ENCODE results near the gene EML6. TPM values are rescaled to one million over a fixed set of nuclear protein-coding genes. Genes with fewer than 3 reads are reported as not detected.

The EML6 gene
- total RNA-seq, 1 donor from 2014 or later: 10.4 TPM

DNA sequence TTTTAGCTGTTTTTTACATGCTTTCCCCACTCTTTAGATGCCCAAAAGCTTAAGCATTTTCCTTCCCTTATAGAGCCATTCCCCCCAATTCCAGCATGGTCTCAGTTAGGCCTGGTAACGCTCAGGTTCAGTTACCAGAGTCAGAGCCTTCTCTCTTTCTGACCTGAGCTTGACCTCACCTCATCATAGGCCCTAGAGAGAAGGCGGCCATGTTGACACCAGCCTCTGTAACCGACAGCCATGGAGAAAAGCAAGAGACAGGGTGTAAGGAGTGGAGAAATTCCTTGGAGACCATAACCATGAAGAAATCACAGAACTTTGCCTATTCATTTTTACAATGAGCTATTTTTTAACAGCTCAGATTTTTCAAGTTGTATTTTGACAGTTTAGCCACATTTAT, 227.3 kb downstream of the EML6 start:
- no peaks in the 10 kb centered on the region for H3K9me3 ChIP-seq (ENCODE audit: control insufficient read depth in 3 of 3, low read length in 3 of 3)
- H3K9ac ChIP-seq (ENCODE audit: low read depth in 1 of 3, low read length in 3 of 3): no peak overlapping the region
- peaks cover 14 to 23% (median 21%) of the 10 kb centered on the region in 3 donors for H3K4me1 ChIP-seq (ENCODE audit: control insufficient read depth in 3 of 3, insufficient read depth in 3 of 3, low read length in 3 of 3)
- no peak overlapping the region for H3K4me3 ChIP-seq (ENCODE audit: low read length in 3 of 3)
- no peak overlapping the region for H3K27ac ChIP-seq (ENCODE audit: low read depth, low read length)
- H3K36me3 ChIP-seq (ENCODE audit: control insufficient read depth in 3 of 3, insufficient read depth in 3 of 3, low read length in 3 of 3): no peaks in the 10 kb centered on the region
- no peaks in the 10 kb centered on the region for H3K27me3 ChIP-seq (ENCODE audit: control insufficient read depth in 3 of 3, insufficient read depth in 3 of 3, low read length in 3 of 3)

DNA sequence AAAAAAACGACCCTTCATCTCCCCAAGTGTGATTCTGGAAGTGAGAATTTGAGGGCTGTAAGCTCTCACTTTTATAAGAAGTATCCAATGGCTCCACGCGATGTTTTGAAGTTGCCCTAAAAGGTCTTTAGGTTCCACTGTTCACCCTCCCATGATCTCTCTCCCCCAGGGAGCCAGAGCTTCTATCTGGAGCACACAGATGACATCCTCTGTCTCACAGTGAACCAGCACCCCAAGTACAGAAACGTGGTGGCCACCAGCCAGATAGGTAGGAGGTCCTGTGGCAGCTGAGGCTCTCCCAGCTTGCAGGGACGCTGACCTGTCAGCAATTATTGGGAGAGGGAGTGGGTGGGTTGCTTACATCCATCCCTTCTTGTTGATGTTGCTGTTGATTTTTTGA, 229.0 kb downstream of the EML6 start:
- H3K4me1 ChIP-seq (ENCODE audit: control insufficient read depth in 3 of 3, insufficient read depth in 3 of 3, low read length in 3 of 3): peaks cover 2 to 10% (median 7%) of the 10 kb centered on the region in 3 donors
- H3K36me3 ChIP-seq (ENCODE audit: control insufficient read depth in 3 of 3, insufficient read depth in 3 of 3, low read length in 3 of 3): no peaks in the 10 kb centered on the region
- no peak overlapping the region for H3K9ac ChIP-seq (ENCODE audit: low read depth in 1 of 3, low read length in 3 of 3)
- no peaks in the 10 kb centered on the region for H3K27me3 ChIP-seq (ENCODE audit: control insufficient read depth in 3 of 3, insufficient read depth in 3 of 3, low read length in 3 of 3)
- H3K27ac ChIP-seq (ENCODE audit: low read depth, low read length): no peak overlapping the region
- H3K4me3 ChIP-seq (ENCODE audit: low read length in 3 of 3): no peak overlapping the region
- no peaks in the 10 kb centered on the region for H3K9me3 ChIP-seq (ENCODE audit: control insufficient read depth in 3 of 3, low read length in 3 of 3)

DNA sequence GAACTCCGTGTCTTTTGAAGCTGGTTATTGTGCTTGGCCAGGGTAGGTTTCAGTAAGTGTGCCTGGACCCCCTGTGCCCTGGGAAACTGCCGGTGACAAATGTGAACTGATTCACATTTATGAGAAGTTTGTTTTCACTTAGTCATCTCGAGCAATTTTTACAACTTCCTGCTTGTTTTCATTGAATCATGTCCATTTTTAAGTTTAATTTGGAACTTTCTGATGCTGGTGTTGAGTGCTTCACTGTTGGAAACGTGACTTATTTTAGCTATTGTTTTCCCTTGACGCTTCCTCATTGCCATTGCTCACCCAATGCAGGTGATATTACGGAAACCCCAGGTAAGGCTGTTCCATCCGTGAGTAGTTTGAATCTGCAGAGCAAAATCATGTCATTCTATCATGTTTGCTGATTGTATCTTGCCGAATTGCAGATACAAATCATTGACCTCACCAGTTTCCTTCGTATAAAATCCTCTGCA, 229.6 kb downstream of the EML6 start:
- no peak overlapping the region for H3K4me3 ChIP-seq (ENCODE audit: low read length in 3 of 3)
- no peak overlapping the region for H3K9ac ChIP-seq (ENCODE audit: low read depth in 1 of 3, low read length in 3 of 3)
- peaks cover 2 to 6% (median 4%) of the 10 kb centered on the region in 3 donors for H3K4me1 ChIP-seq (ENCODE audit: control insufficient read depth in 3 of 3, insufficient read depth in 3 of 3, low read length in 3 of 3)
- no peaks in the 10 kb centered on the region for H3K9me3 ChIP-seq (ENCODE audit: control insufficient read depth in 3 of 3, low read length in 3 of 3)
- no peaks in the 10 kb centered on the region for H3K27me3 ChIP-seq (ENCODE audit: control insufficient read depth in 3 of 3, insufficient read depth in 3 of 3, low read length in 3 of 3)
- H3K27ac ChIP-seq (ENCODE audit: low read depth, low read length): no peak overlapping the region
- H3K36me3 ChIP-seq (ENCODE audit: control insufficient read depth in 3 of 3, insufficient read depth in 3 of 3, low read length in 3 of 3): no peaks in the 10 kb centered on the region

DNA sequence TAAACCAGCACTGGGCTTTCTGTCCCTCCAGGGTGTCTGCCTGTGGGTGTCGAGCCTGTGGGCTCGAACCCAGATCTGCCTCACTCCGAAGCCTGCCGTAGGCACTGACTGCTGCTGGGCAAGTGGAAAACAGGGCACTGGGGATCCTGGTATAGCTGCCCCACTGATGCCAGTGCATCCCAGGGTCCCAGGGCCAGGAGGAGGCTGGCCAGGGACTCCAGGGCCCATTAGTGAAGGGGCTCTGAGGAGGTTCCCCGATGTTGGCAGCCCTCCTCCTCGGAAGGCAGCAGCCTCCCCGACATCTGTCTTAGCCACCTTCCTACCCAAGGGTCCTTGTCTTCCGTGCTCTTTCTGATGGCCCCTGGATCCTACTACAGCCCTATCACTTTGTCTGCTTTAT, 230.7 kb downstream of the EML6 start:
- H3K4me3 ChIP-seq (ENCODE audit: low read length in 3 of 3): no peak overlapping the region
- no peaks in the 10 kb centered on the region for H3K9me3 ChIP-seq (ENCODE audit: control insufficient read depth in 3 of 3, low read length in 3 of 3)
- H3K27me3 ChIP-seq (ENCODE audit: control insufficient read depth in 3 of 3, insufficient read depth in 3 of 3, low read length in 3 of 3): no peaks in the 10 kb centered on the region

DNA sequence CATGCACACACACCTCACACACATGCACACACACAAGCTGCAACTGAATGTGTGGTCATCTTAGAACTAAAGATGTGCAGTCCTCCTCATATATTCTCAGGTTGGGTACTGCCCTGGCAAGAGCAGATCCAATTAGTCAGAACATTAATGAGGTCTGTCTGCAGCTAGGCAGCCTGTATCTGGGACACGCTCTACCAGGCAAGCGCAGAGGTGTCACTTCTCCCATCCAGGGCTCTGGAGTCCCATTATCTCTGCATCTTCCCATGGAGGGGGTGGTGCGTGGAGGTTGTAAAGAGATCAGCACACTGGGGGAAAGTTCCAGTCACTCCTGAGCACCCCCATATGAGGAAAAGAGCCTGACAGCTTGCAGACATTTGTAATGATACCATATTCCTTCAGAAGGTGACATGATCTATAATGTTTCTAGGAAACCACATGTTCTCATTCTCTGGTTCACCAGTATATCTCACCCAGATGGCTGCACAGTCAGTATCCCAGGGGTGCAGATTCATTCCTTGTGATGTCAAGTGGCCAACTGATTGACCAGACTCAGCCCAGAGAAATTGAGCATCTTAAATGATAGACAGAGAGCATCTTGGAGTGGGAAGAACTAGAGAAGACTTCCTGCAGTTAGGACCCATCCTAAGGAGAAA, 231.4 kb downstream of the EML6 start:
- no peaks in the 10 kb centered on the region for H3K9me3 ChIP-seq (ENCODE audit: control insufficient read depth in 3 of 3, low read length in 3 of 3)
- H3K27me3 ChIP-seq (ENCODE audit: control insufficient read depth in 3 of 3, insufficient read depth in 3 of 3, low read length in 3 of 3): no peaks in the 10 kb centered on the region
- H3K4me3 ChIP-seq (ENCODE audit: low read length in 3 of 3): no peak overlapping the region
- H3K4me1 ChIP-seq (ENCODE audit: control insufficient read depth in 3 of 3, insufficient read depth in 3 of 3, low read length in 3 of 3): peaks cover 2 to 6% (median 4%) of the 10 kb centered on the region in 3 donors
- H3K9ac ChIP-seq (ENCODE audit: low read depth in 1 of 3, low read length in 3 of 3): no peak overlapping the region
- H3K27ac ChIP-seq (ENCODE audit: low read depth, low read length): no peak overlapping the region
- no peaks in the 10 kb centered on the region for H3K36me3 ChIP-seq (ENCODE audit: control insufficient read depth in 3 of 3, insufficient read depth in 3 of 3, low read length in 3 of 3)

More for the DNA sequence above, 230.7 kb downstream of the EML6 start:
- H3K9ac ChIP-seq (ENCODE audit: low read depth in 1 of 3, low read length in 3 of 3): no peak overlapping the region
- peaks cover 2 to 6% (median 4%) of the 10 kb centered on the region in 3 donors for H3K4me1 ChIP-seq (ENCODE audit: control insufficient read depth in 3 of 3, insufficient read depth in 3 of 3, low read length in 3 of 3)
- no peaks in the 10 kb centered on the region for H3K36me3 ChIP-seq (ENCODE audit: control insufficient read depth in 3 of 3, insufficient read depth in 3 of 3, low read length in 3 of 3)
- H3K27ac ChIP-seq (ENCODE audit: low read depth, low read length): no peak overlapping the region

DNA sequence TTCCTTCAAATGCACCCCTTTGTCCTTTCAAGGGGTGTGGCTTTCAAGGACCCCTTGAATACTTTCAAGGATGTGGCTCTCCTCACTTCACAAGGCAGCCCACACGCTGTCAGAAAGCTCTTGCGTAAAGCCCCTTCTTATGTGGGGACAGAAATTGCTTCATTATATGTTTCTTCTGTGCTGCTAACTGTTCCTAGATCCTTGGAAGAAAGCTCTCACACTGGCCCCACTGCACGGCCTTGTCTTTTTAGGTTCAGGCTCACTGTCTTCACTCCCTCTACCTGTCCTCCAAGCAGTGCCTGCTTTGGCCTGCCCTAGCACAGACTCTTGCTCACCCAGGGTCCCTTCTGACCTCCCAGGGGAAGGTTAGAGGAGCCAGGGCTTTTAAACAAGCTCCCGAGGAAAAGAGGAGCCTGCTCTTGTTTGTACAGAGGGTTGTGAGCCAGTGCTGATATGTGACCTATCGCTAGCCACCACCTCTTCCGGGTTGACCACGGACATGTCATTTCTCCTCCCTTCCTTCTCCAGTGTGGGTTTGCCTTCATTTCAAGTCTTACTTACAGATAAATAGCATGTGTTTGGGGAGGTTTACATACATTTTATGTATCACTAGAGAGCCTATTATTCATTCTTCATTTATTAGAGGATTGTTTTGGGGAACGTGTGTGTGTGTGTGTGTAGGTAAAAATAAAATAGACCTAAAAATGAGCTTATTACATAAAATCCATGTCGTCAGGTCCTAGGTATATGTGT, 232.1 kb downstream of the EML6 start:
- Histone ChIP-seq H3K9me3 (ENCODE audit: control insufficient read depth in 3 of 3, low read length in 3 of 3) (no peaks in the 10 kb centered on the region), H3K27ac (ENCODE audit: low read depth, low read length) (no peak overlapping the region), H3K27me3 (ENCODE audit: control insufficient read depth in 3 of 3, insufficient read depth in 3 of 3, low read length in 3 of 3) (no peaks in the 10 kb centered on the region), H3K4me3 (ENCODE audit: low read length in 3 of 3) (no peak overlapping the region), H3K4me1 (ENCODE audit: control insufficient read depth in 3 of 3, insufficient read depth in 3 of 3, low read length in 3 of 3) (peaks cover 2 to 6% (median 4%) of the 10 kb centered on the region in 3 donors), H3K9ac (ENCODE audit: low read depth in 1 of 3, low read length in 3 of 3) (no peak overlapping the region), H3K36me3 (ENCODE audit: control insufficient read depth in 3 of 3, insufficient read depth in 3 of 3, low read length in 3 of 3) (no peaks in the 10 kb centered on the region)

DNA sequence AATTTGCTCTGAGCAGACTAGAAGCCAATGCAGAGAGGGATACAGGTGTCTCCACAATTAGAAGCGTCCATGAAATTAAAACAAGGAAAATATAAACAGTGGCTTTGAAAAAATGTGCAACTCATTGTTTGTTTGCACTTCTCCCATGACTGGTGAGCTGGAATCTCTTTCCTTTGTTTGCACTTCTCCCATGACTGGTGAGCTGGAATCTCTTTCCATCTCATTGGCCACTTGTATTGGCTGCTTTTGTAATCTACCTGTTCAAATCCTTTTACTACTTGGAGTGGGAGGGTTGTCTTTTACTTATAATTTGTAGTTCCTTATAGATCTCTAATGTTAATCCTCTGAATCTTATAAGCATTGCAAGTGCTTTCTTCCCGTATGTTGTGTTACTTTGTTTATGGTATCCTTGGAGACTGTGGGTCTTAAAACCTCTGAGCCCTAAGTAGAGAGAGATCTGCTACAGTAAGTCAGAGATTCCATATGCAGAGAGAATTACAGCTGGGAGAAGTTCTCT, 232.7 kb downstream of the EML6 start:
- Histone ChIP-seq H3K4me3 (ENCODE audit: low read length in 3 of 3) (no peak overlapping the region), H3K27me3 (ENCODE audit: control insufficient read depth in 3 of 3, insufficient read depth in 3 of 3, low read length in 3 of 3) (no peaks in the 10 kb centered on the region), H3K36me3 (ENCODE audit: control insufficient read depth in 3 of 3, insufficient read depth in 3 of 3, low read length in 3 of 3) (no peaks in the 10 kb centered on the region), H3K27ac (ENCODE audit: low read depth, low read length) (no peak overlapping the region), H3K4me1 (ENCODE audit: control insufficient read depth in 3 of 3, insufficient read depth in 3 of 3, low read length in 3 of 3) (peaks cover 2 to 6% (median 4%) of the 10 kb centered on the region in 3 donors), H3K9ac (ENCODE audit: low read depth in 1 of 3, low read length in 3 of 3) (no peak overlapping the region), H3K9me3 (ENCODE audit: control insufficient read depth in 3 of 3, low read length in 3 of 3) (no peaks in the 10 kb centered on the region)

DNA sequence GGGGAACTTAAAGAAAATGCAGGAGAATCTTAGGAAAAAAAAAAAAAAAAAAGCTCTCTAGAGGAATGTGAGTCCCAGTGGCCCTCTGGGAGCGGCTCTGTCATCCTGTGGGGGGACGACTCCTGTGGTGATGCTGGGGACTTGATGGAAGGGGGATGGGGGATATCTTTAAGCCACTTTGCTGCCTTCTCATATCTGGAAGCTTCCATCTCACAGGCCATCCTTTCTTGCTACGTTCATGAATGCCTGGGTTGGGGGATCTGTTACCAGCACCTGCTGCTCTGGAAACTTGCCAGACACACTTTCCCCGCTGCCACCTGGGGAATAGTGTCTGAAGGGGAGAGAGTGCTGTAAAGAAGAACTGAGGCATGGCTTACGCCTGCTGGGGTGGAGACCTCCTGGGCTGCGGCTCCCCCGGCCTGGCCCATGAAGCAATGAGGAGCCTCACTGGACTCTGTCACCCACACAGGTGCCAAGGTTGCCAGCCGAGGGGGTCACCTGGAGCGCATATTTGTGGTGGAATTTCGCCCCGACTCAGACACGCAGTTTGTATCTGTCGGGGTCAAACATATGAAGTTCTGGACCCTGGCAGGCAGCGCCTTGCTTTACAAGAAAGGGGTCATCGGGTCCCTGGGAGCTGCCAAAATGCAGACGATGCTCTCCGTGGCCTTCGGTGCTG, 234.0 kb downstream of the EML6 start:
- H3K4me3 ChIP-seq (ENCODE audit: low read length in 3 of 3): no peak overlapping the region
- peaks cover 2 to 6% (median 4%) of the 10 kb centered on the region in 3 donors for H3K4me1 ChIP-seq (ENCODE audit: control insufficient read depth in 3 of 3, insufficient read depth in 3 of 3, low read length in 3 of 3)
- H3K27me3 ChIP-seq (ENCODE audit: control insufficient read depth in 3 of 3, insufficient read depth in 3 of 3, low read length in 3 of 3): no peaks in the 10 kb centered on the region
- no peak overlapping the region for H3K9ac ChIP-seq (ENCODE audit: low read depth in 1 of 3, low read length in 3 of 3)
- no peaks in the 10 kb centered on the region for H3K36me3 ChIP-seq (ENCODE audit: control insufficient read depth in 3 of 3, insufficient read depth in 3 of 3, low read length in 3 of 3)
- H3K9me3 ChIP-seq (ENCODE audit: control insufficient read depth in 3 of 3, low read length in 3 of 3): no peaks in the 10 kb centered on the region
- no peak overlapping the region for H3K27ac ChIP-seq (ENCODE audit: low read depth, low read length)

DNA sequence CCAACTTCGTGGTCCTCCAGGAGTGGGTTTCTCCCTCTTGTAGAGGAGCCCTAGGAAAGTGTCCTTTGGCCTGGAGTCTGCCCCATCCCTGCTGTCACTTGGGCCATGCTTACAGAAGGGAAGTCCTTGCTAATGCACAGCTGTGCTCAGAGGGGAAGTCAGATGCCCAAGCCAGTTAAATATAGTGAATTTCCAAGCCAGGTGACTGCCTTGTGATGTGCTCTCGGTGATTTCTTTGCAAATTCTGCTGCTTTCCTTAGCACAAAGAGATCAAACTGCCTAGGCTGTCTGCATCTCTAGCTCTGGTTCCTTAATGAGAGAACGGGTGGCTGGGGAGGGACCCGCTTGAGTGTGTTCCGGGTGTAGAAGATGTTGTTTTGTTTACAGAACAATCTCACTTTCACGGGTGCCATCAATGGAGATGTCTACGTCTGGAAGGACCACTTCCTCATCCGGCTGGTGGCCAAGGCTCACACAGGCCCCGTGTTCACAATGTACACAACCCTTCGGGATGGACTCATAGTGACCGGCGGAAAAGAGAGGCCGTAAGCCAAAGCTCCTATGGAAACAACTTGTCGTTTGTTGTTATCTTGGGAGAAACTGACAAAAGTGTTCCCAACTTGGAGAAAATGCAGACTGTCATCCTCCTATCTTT, 235.4 kb downstream of the EML6 start:
- no peak overlapping the region for H3K4me3 ChIP-seq (ENCODE audit: low read length in 3 of 3)
- H3K36me3 ChIP-seq (ENCODE audit: control insufficient read depth in 3 of 3, insufficient read depth in 3 of 3, low read length in 3 of 3): no peaks in the 10 kb centered on the region
- H3K4me1 ChIP-seq (ENCODE audit: control insufficient read depth in 3 of 3, insufficient read depth in 3 of 3, low read length in 3 of 3): peaks cover 2 to 13% (median 7%) of the 10 kb centered on the region in 3 donors
- no peak overlapping the region for H3K9ac ChIP-seq (ENCODE audit: low read depth in 1 of 3, low read length in 3 of 3)
- no peak overlapping the region for H3K27ac ChIP-seq (ENCODE audit: low read depth, low read length)
- H3K9me3 ChIP-seq (ENCODE audit: control insufficient read depth in 3 of 3, low read length in 3 of 3): no peaks in the 10 kb centered on the region
- H3K27me3 ChIP-seq (ENCODE audit: control insufficient read depth in 3 of 3, insufficient read depth in 3 of 3, low read length in 3 of 3): no peaks in the 10 kb centered on the region
